HG03280 (cell line): Measurements from ENCODE around the gene MAP2.
A peak's percentile ranks its signal among the peaks of the same experiment; 100 is the strongest.

ENCODE experiments used
- ATAC-seq: cut with Tn5 transposase; IDR thresholded peaks from one replicate; pipeline ENCODE4 v1.9.1; 2021; ENCODE audit warnings: mild to moderate bottlenecking, moderate library complexity; ENCODE audit not compliant: unreplicated experiment

MAP2 gene

GRCh38 chr2:209688385-209688784 is 264.5 kb downstream of the MAP2 start:
- no peak for ATAC-seq

GRCh38 chr2:209690029-209690754 is 266.3 kb downstream of the MAP2 start:
- ATAC-seq, result no peak

- ATAC-seq, result no peak
These were observed 270.9 kb downstream of the MAP2 start for GRCh38 chr2:209694748-209695147.

DNA sequence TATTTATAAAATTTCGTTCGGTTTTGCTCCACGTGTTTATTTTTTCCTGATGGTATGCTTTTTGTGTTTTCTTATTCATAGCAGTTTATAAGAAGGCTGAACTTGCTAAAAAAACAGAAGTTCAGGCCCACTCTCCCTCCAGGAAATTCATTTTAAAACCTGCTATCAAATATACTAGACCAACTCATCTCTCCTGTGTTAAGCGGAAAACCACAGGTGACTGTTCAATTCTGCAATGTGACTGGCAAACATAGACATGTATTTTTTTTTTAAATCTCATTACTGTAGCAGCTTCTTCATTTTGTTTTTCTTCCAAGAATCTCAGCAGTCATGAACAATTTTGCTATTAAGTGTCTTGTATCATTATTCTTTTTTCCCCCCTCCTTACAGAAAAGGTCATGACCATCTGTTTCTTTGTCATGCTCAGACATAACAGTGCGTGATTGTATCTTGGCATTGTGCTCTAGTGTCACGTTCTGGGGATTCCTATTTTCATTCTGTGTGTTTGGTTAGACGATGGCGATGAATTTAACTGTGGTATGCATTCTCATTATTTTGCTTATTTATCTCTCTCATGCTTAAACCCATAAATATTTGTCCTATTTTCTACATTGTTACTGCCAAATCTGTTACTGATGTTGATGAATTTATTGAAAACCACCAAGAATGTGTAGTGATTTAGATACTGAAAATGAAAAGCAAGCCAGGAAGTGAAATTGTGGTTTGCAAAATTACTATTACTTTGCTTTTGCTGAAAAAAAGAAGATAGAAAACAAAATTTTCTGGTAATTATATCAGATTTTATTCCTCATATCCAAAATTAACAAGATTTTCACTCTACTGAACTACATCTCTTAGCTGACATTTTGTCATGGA is 273.2 kb downstream of the MAP2 start:
- peak; percentile 71 for ATAC-seq

GRCh38 chr2:209702775-209703174 is 278.9 kb downstream of the MAP2 start:
- ATAC-seq, result no peak

DNA sequence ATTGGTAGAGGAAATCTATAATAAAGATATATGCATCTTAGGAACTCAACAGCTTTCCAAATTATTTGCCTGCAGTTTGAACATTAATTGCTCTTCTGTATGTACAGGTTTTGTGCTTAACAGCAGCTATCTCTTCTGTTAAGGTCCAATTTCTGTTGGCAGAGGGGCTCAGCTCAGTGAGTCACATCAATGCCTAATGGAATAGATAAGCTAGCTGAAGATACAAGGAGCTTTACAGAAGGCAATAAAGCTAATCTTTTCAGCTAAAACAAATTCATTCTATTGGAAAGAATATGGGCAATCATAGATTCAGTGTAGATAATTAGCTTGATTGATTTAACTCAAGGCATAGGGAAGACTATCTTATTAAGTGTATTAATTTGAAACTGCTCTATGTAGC is 289.4 kb downstream of the MAP2 start:
- no peak for ATAC-seq

GRCh38 chr2:209719034-209719433 is 295.2 kb downstream of the MAP2 start:
- no peak for ATAC-seq

- ATAC-seq, result no peak
These were observed 297.6 kb downstream of the MAP2 start for GRCh38 chr2:209721497-209721896.

GRCh38 chr2:209726311-209726710 is 302.5 kb downstream of the MAP2 start:
- no peak for ATAC-seq

DNA sequence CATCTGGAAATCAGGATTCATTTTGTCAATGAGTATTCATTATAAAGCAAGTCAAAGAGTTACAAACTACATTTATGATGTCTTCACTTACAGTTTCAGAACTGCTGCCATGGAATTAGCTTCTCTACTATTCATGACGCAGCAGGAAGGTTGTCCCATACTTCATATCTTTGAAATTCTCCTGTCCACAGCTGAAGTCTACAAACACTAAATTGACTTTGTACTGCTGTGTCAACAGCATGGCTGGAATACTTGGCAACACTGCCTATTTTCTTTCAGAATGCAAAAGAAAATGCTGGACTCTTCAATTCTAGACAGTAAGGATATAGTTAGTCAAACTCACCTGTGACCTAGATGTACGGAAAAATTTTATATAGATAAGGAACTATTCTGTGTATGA is 303.2 kb downstream of the MAP2 start:
- ATAC-seq, result no peak

- no peak for ATAC-seq
These were observed 311.0 kb downstream of the MAP2 start for GRCh38 chr2:209734805-209735204.

DNA sequence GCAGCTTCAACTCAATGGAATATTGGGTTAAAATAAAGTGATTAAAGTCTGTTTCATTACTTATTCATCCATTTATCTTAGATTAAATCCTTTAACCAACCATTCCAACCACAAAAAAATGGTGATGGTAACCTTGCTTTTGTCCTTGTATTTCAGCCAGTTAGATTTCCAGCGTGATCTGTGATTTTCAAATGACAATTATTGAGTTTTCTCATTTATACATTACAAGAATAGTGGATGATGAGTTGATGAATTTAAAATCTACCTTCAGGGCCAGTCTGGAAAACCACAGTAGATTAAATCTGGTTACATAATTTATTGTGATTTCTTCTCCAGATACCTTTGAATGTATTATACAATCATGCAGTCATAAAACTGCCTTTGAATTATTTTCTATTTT is 318.1 kb downstream of the MAP2 start:
- no peak for ATAC-seq

- ATAC-seq, result no peak
These were observed 329.2 kb downstream of the MAP2 start for GRCh38 chr2:209753020-209753419.

DNA sequence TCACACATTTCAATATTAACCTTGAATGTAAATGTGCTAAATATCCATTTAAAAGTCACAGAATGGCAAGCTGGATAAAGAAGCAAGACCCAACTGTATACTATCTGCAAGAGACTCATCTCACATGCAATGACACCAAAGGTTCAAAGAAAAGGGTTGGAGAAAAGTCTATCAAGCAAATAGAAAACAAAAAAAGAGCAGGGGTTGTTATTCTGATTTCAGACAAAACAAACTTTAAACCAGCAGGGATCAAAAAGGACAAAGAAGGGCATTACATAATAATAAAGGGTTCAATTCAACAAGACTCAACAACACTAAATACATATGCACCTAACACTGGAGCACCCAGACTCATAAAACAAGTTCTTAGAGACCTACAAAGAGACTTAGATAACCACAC is 333.3 kb downstream of the MAP2 start:
- no peak for ATAC-seq

- ATAC-seq, result no peak
These were observed 337.7 kb downstream of the MAP2 start for GRCh38 chr2:209761566-209761965.

GRCh38 chr2:209762563-209762962 is 338.7 kb downstream of the MAP2 start:
- ATAC-seq, result no peak

- ATAC-seq, result no peak
These were observed 339.3 kb downstream of the MAP2 start for GRCh38 chr2:209763106-209763505.

GRCh38 chr2:209766613-209767012 is 342.8 kb downstream of the MAP2 start:
- ATAC-seq, result no peak

DNA sequence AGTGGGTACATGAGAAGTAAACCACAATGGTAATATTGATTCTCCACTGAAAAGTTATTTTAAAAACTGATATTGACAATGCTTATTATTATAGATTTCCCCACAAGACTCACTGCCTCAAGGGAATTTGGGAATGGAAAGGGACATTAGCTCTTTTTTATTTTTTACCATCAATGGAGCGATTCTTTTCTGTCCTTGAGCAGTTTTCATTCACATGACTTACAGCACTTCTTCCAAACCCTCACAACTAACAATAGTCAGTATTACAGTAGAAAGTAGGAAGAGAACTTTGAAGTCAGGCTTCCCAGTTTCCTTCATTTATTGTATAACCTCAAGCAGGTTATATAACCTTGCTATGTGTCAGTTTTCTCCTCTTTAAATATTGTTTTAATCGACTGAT is 343.5 kb downstream of the MAP2 start:
- ATAC-seq, result no peak

DNA sequence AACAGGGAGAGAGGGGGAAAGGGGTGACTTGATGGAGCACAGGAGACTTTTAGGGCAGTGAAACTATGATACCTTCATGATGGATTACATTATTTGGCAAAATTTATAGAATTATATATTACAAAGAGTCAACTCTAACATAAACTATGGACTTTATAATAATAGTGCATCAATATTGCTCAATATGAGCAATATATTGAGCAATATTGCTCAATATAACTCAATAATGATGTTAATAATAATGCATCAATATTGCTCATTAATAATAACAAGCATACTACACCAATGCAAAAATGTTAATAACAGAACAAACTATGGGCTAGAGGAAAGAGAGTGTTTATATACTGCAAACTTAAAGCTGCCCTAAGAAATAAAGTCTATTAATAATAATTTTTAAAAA is 344.7 kb downstream of the MAP2 start:
- ATAC-seq, result no peak

DNA sequence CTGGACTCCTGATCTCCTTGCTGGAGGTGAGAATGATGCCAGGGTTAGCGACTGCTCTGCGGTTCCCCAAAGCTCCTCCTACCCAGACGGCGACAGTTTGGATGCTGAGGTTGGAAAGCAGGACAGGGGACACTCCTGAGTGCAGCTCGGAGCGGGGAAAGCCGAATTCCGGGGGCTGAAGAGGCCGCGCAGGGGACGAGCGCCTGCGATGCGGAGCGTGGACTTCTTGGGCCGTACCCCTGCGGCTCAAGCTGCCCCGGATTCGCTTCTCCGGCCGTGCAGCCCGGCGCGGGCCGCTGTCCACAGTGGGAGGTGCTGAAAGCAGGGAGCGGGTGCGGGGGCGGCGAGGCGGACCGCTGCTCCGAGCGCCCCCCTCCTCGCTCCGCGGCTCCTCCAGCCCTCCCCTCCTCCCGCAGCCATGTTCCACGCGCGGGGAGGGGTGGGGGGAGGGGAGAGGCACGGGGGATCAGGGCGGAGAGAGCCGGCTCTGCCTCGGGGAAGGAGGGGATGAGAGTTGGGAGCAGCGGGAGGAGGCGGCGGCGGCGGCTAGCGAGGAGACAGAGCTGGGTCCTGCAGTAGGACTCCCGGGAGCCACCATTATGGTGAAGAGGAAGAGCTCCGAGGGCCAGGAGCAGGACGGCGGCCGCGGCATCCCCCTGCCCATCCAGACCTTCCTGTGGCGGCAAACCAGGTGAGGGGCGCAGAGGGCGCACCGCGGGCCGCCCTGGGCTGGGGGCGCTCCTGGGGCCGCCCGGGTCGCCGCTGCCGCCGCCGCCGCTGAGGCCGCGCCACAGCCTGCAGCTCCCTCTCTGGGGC is 347.8 kb downstream of the MAP2 start, which contains the start of gene UNC80:
Gene UNC80 (plus strand): TSS at position 359 of the 816 bp plus-strand sequence. CDS start 241 bp downstream, at position 600.
- no peak for ATAC-seq
